Activated T-helper 17 cell treated with anti-CD3 and anti-CD28 coated beads, Interleukin-2, amount 50 U/mL, for 72 hours (primary cell): Measurements from ENCODE around the gene OR2H2. TPM values are rescaled to one million over a fixed set of nuclear protein-coding genes. Genes with fewer than 3 reads are reported as not detected.

Experiments used
- ATAC-seq: fragments of 150-1000 bp; cut with Tn5 transposase; replicated peaks from 2 replicates; pipeline ENCODE4 v1.10.0; 2021; ENCODE audit warnings: mild to moderate bottlenecking, moderate library complexity
- H3K27ac Mint-ChIP-seq: one replicate; pipeline ENCODE4 v1.8.0; 2022; ENCODE audit warnings: mixed read lengths
- H3K27me3 Mint-ChIP-seq: one replicate; pipeline ENCODE4 v1.8.0; 2022; ENCODE audit warnings: mixed read lengths
- H3K36me3 Mint-ChIP-seq: one replicate; pipeline ENCODE4 v1.8.0; 2022; ENCODE audit warnings: low read depth, mild to moderate bottlenecking, mixed read lengths
- H3K4me1 Mint-ChIP-seq: one replicate; pipeline ENCODE4 v1.8.0; 2022; ENCODE audit warnings: mixed read lengths
- H3K4me3 Mint-ChIP-seq: one replicate; pipeline ENCODE4 v1.8.0; 2022; ENCODE audit warnings: mild to moderate bottlenecking, mixed read lengths
- H3K9me3 Mint-ChIP-seq: one replicate; pipeline ENCODE4 v1.8.0; 2022; ENCODE audit warnings: mixed read lengths
- total RNA-seq, 2 donors: library from RNA; stranded (reverse); gene quantifications; one replicate each; pipeline ENCODE4 v1.2.3, GENCODE V29; 2022

The OR2H2 gene
- total RNA-seq, 2 donors from 2014 or later, result not detected

DNA sequence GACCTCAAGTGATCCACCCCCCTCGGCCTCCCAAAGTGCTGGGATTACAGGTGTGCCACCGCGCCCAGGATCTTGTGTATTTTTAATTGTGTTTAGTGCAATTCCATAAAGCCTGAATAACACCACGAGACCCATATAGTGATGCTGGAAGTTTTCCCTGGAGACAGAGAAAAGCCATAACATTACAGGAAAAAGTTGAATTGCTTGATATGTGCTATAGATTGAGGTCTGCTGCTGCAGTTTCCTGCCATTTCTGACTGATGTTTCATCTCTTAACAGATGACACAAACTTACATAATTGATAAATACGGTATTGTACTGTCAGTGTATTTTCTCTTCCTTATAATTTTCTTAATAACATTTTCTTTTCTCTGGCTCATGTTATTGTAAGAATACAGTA is 18.1 kb upstream of the OR2H2 start:
- ATAC-seq, result no peak
- peaks cover 54% of the 10 kb centered on the region for H3K27me3 Mint-ChIP-seq
- H3K36me3 Mint-ChIP-seq, result no peaks in the 10 kb centered on the region
- H3K4me3 Mint-ChIP-seq, result no peak overlapping the region
- H3K4me1 Mint-ChIP-seq, result no peaks in the 10 kb centered on the region
- no peaks in the 10 kb centered on the region for H3K9me3 Mint-ChIP-seq
- no peak overlapping the region for H3K27ac Mint-ChIP-seq

DNA sequence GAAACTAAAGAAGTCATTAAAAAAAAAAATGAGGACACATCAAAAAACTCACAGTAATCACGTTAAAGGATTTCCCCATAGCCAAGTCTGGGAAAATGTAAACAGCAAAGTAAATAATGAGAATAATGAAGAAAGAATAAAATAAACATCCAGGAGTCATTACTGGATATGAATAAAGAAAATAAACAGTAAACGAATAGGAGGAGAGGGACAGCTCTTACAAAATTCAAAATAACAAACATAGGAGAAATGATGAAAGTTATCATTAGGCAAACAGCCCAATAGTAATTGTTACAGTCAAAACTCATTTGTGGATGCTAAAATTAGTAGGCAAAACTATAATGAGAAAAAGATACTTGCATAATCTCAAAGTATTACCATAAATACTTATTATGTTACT is 17.4 kb upstream of the OR2H2 start:
- Mint-ChIP-seq H3K36me3 (no peaks in the 10 kb centered on the region), H3K9me3 (no peaks in the 10 kb centered on the region), H3K4me1 (no peaks in the 10 kb centered on the region), H3K4me3 (no peak overlapping the region), H3K27ac (no peak overlapping the region), H3K27me3 (peaks cover 57% of the 10 kb centered on the region)
- ATAC-seq, result no peak

DNA sequence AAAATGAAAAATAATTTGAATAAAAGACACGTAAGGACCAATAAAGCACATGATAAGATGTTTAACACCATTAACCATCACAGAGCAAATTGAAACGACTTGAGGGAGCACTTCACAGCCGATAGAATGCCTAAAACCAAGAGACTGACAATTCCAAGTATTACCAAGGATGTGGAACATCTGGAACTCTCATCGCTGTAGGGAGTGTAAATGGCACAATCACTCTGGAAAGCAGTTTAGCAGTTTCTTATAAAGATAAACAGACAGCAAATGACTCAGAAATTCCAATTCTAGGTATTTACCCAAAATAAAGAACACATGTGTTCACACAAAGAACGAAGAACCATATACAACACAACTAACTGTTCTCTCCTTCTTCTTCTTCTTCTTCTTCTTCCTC is 16.9 kb upstream of the OR2H2 start:
- ATAC-seq, result no peak
- H3K27ac Mint-ChIP-seq, result no peak overlapping the region
- no peaks in the 10 kb centered on the region for H3K4me1 Mint-ChIP-seq
- H3K36me3 Mint-ChIP-seq, result no peaks in the 10 kb centered on the region
- peaks cover 52% of the 10 kb centered on the region for H3K27me3 Mint-ChIP-seq
- H3K9me3 Mint-ChIP-seq, result no peaks in the 10 kb centered on the region
- H3K4me3 Mint-ChIP-seq, result no peak overlapping the region

DNA sequence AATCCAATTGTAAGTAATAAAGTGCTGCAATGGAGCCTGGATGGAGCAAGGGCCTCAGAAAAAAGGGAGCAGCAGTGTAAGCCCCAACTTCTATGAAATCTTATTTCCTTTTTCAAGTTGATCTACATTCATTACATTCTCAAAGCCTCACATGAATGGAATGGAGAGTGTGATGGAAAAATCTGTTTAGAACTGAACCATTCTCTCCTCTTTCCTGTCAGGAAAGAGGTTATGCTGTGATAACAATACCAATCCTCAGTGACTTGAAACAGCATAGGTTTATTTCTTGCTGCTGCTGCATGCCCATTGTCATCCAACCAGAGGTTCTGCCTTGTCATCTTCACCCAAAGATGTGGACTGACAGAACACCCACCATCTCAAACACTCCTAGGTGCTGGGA is 8.9 kb upstream of the OR2H2 start:
- no peaks in the 10 kb centered on the region for H3K36me3 Mint-ChIP-seq
- no peak overlapping the region for H3K27ac Mint-ChIP-seq
- no peak overlapping the region for H3K4me3 Mint-ChIP-seq
- no peaks in the 10 kb centered on the region for H3K9me3 Mint-ChIP-seq
- ATAC-seq, result no peak
- H3K27me3 Mint-ChIP-seq, result peaks cover 42% of the 10 kb centered on the region
- H3K4me1 Mint-ChIP-seq, result no peaks in the 10 kb centered on the region

DNA sequence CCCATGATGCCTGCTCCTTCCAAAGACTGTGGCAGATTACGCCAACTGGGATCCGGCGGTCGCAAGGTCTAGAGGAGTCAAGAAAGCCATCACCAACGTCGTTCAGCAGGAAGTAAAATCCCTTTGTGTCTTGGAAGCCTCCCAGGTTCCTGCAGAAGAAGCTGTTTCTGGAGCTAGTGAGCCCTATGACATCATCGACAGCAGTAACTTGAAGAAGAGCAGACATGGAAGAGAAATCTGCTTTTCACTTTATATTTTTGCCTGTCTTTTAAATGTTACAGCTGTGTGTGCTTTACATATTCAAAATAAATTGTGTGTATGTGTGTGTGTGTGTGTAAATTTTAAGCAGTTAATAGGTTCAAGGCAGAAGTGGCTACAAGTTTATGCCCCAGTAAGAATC is 7.4 kb upstream of the OR2H2 start:
- H3K9me3 Mint-ChIP-seq, result no peaks in the 10 kb centered on the region
- ATAC-seq, result no peak
- H3K36me3 Mint-ChIP-seq, result no peaks in the 10 kb centered on the region
- H3K27ac Mint-ChIP-seq, result no peak overlapping the region
- H3K27me3 Mint-ChIP-seq, result peaks cover 31% of the 10 kb centered on the region
- no peaks in the 10 kb centered on the region for H3K4me1 Mint-ChIP-seq
- H3K4me3 Mint-ChIP-seq, result no peak overlapping the region

DNA sequence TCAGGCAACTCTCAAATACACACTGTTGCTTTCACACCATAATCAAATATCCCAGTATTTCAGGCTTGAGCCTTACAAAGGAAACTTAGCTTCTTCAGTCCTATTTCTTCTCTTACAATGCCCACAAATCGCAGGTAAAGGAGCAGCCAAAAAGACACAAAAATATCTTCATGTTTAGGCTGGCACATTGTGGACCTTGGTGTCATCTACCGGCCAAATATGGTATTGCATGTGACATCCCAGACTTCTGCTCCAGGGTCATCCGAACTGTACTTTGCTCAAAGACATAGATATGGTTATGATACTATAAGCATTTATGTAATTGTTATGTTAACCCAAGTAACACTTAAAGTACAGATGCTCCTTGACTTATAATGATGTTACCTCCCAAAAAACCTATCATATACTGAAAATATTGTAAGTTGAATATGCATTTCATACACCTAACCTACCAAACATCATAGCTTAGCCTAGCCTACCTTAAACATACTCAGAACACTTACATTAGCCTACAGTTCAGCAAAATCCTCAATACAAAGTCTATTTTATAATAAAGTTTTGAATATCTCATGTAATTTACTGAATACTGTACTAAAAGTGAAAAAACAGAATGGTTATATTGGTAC is 4.6 kb downstream of the OR2H2 start:
- H3K4me1 Mint-ChIP-seq, result no peaks in the 10 kb centered on the region
- ATAC-seq, result peak; percentile 51
- no peaks in the 10 kb centered on the region for H3K9me3 Mint-ChIP-seq
- H3K27ac Mint-ChIP-seq, result no peak overlapping the region
- H3K36me3 Mint-ChIP-seq, result no peaks in the 10 kb centered on the region
- no peak overlapping the region for H3K4me3 Mint-ChIP-seq
- peaks cover 19% of the 10 kb centered on the region for H3K27me3 Mint-ChIP-seq

DNA sequence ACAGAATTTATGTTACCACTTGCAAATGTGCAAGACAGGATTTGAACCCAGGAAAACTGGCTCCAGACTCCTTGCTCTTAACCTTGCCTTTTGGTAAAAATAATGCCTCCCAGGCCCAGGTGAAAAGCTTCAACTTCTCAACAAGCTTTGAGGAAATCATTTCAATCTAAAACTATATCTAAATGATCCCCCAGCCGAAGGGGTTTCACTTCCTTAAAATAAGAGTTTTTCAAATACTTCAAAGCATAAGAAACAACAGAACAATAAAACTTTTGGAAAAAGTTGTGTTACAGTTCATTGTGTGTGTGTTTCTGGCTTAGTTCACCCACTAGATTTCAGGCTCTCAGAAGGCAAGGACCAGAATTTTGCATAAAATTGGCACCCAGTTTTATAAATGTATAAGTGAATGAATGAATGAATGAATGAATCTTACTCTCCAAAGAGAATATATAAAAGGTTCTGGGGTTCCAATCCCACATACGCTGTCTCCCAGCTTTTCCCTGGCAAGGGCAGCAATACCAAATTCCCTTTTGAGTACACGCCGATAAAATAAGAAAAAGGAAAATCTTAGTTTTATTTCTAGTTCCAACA is 5.4 kb downstream of the OR2H2 start:
- no peak for ATAC-seq
- H3K4me3 Mint-ChIP-seq, result no peak overlapping the region
- H3K36me3 Mint-ChIP-seq, result no peaks in the 10 kb centered on the region
- H3K9me3 Mint-ChIP-seq, result no peaks in the 10 kb centered on the region
- H3K27ac Mint-ChIP-seq, result no peak overlapping the region
- no peaks in the 10 kb centered on the region for H3K4me1 Mint-ChIP-seq
- peaks cover 17% of the 10 kb centered on the region for H3K27me3 Mint-ChIP-seq

DNA sequence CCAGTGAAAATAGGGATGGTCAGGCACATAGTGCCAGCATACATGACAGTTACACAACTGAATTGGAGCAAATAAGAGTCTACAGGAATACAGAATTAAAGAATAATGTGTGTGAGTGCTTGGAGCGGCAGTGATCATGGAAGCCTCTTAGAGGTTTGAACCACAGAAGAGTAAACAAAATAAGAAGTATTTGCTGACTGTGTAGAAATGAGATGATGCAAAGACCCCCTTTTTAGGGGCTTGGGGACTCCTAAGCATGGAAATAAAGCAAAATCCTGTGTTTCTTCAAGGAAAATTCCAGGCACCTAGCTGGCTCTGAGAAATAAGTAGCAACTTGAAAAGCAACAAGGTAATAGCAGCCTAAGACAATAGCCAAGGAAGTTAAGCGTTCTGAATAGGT is 6.8 kb downstream of the OR2H2 start:
- Mint-ChIP-seq H3K27me3 (peaks cover 17% of the 10 kb centered on the region), H3K4me1 (no peaks in the 10 kb centered on the region), H3K4me3 (no peak overlapping the region), H3K9me3 (no peaks in the 10 kb centered on the region), H3K36me3 (no peaks in the 10 kb centered on the region), H3K27ac (no peak overlapping the region)
- no peak for ATAC-seq

DNA sequence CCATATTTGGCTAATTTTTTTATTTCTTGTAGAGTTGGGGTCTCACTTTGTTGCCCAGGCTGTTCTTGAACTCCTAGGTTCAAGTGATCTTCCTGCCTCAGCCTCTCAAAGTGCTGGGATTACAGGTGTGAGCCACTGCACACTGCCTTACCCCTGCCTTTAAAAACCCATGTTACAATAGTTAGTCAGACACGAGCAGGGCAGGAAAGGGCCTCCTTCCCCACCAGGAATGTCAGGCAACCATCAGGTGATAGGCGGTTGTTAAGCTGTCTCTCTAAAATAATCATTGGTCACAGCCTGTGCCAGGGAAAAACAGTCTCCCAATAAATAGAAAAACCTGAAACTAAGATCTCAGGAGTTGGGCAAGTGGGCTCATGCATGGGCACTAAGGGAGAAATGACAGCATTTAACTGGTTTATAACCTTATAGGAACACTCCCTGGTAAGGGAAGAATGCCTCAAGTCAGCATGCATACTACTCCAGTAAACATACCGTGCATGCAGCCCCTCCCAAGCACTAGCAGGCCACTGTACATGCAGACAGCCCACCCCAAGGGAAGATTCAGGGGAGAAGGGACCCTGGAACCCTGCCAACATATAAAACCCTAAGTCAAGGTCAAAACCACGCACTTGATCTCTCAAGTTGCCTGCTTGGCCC is 8.4 kb downstream of the OR2H2 start:
- no peaks in the 10 kb centered on the region for H3K4me1 Mint-ChIP-seq
- H3K27ac Mint-ChIP-seq, result no peak overlapping the region
- H3K4me3 Mint-ChIP-seq, result no peak overlapping the region
- no peaks in the 10 kb centered on the region for H3K9me3 Mint-ChIP-seq
- peaks cover 9% of the 10 kb centered on the region for H3K27me3 Mint-ChIP-seq
- ATAC-seq, result no peak
- H3K36me3 Mint-ChIP-seq, result no peaks in the 10 kb centered on the region

DNA sequence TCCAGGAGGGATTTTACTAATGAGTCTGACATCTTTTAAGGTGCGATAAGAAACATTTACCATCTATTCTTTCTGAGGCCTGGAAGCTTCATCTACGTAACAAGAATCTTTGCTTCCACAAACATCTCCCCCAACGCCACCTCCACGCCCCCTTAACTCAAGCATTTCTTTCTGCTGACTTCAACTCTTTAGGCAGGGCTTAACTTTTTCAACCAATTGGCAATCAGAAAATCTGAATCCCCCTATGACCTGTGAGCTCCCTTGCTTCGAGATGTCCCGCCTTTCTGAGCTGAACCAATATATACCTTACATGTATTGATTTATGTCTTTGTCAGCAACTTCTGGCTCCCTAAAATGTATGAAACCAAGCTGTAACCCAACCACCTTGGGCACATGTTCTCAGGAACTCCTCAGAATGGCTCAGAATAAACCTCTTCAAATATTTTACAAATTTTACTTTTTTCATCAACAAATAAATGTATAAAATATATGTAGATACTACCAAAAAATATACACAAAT is 11.5 kb downstream of the OR2H2 start:
- no peak for ATAC-seq
- Mint-ChIP-seq H3K4me1 (no peaks in the 10 kb centered on the region), H3K27ac (no peak overlapping the region), H3K9me3 (no peaks in the 10 kb centered on the region), H3K36me3 (peaks cover 5% of the 10 kb centered on the region), H3K4me3 (no peak overlapping the region), H3K27me3 (peaks cover 2% of the 10 kb centered on the region)

DNA sequence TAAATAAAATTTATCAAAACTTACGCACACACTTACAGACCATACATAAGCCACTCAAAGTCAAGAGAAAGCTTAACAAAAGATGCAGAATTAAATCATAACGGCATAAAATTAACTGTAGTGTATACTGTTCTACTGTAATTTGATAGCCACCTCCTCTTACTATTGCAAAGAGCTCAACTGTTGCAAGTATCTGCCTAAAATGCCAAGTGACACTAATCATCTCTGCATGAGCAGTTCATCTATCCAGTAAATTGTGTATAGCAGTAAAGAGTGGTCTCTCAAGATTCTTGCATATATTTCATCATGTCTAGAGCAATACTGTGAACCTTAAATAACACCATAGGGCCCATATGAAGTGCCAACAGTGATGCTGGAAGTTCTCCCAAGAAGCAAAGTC is 12.3 kb downstream of the OR2H2 start:
- no peaks in the 10 kb centered on the region for H3K27me3 Mint-ChIP-seq
- H3K27ac Mint-ChIP-seq, result no peak overlapping the region

DNA sequence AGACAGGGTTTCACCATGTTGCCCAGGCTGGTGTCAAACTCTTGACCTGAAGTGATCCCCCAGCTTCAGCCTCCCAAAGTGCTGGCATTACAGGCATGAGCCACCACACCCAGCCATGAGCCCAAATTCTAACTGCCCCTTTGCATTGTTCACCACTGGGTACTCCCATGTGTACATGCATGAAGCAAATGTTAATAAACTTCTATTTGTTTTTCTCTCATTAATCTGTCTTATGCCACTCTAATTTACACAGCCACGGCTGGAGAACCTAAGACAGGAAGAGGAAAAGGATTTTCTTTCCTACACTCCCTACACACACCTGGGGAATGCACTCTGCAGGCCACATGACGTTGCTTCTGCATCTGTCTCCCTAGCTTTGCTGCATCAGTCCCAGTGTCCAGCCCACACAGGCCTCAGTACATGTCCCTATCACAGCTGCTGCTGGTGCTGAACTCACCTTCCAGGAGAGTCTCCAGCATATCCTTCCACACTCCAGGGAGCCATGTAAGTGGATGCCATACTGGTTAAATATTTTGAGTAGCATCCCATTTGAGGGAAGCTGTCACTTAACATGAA is 13.3 kb downstream of the OR2H2 start:
- H3K27me3 Mint-ChIP-seq, result no peaks in the 10 kb centered on the region
- H3K9me3 Mint-ChIP-seq, result no peaks in the 10 kb centered on the region
- no peaks in the 10 kb centered on the region for H3K4me1 Mint-ChIP-seq
- no peak overlapping the region for H3K4me3 Mint-ChIP-seq
- H3K27ac Mint-ChIP-seq, result no peak overlapping the region
- no peak for ATAC-seq
- peaks cover 24% of the 10 kb centered on the region for H3K36me3 Mint-ChIP-seq

More for the DNA sequence above, 12.3 kb downstream of the OR2H2 start:
- H3K4me3 Mint-ChIP-seq, result no peak overlapping the region
- H3K9me3 Mint-ChIP-seq, result no peaks in the 10 kb centered on the region
- ATAC-seq, result no peak
- H3K36me3 Mint-ChIP-seq, result peaks cover 13% of the 10 kb centered on the region
- H3K4me1 Mint-ChIP-seq, result no peaks in the 10 kb centered on the region

DNA sequence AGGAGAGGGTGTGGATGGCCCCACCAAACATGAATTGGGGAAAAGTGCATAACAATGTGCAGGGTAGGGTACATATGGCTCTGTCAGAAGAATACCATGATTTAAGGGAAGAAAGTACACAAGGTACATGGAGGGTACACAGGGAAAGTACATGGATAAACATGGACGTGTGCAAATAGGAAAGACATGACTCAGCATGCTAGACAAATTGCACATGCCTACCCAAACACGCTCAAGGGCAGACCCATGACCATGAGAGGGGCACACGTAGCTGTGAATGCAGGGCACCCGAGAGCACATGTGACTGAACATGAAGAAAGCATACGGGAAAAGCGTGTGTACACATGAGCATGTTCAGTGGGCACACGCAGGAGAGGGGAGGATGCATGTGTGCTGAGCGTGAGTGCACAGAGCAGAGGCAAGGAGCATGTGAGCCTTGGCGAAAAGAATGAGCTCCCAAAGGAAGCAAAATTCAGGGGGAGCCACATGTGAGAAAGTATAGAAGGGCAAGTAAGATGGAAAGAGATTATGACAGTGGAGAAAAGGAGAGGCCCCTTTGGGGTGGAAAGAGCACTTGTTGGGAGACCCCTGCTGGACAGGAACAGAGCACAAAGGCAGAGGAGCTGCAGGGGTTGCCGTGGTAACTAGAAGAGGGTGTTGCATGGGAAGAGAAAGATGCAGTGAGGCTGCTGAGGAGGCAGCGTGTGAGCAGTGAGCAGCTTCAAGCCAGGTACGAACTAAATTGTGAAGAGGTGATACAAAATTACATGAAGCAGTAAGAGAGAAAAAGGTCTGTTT is 17.8 kb downstream of the OR2H2 start:
- H3K27me3 Mint-ChIP-seq, result no peaks in the 10 kb centered on the region
- peak overlapping the region; percentile 31 for H3K27ac Mint-ChIP-seq
- H3K9me3 Mint-ChIP-seq, result no peaks in the 10 kb centered on the region
- no peak overlapping the region for H3K4me3 Mint-ChIP-seq
- H3K36me3 Mint-ChIP-seq, result peaks cover 66% of the 10 kb centered on the region
- H3K4me1 Mint-ChIP-seq, result no peaks in the 10 kb centered on the region
- ATAC-seq, result no peak

DNA sequence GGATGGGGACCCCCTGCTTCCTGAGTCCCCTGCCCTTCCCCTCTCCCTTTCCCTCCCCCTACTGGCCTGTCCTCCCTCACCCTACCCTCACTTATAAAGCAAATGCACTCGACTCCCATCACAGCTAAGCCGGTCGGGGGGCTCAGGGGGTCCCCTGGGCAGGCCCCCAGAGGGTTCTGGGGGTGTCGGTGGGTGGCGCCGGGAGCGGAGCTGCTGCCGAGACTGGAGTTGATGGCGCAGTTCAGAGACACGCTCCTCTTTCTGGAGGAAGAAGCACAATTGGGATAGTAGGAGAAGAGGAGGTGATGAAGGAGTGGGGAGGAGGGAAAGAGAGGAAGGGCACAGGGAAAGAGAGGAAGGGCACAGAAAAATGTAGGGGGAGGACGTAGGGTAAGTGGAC is 18.5 kb downstream of the OR2H2 start:
- ATAC-seq, result no peak
- Mint-ChIP-seq H3K9me3 (no peaks in the 10 kb centered on the region), H3K27ac (no peak overlapping the region), H3K4me1 (no peaks in the 10 kb centered on the region), H3K27me3 (no peaks in the 10 kb centered on the region), H3K4me3 (no peak overlapping the region), H3K36me3 (peaks cover 73% of the 10 kb centered on the region)
